Left lung (tissue), 10 donors: ENCODE measurements around the gene BCAS1. TPM values are rescaled to one million over a fixed set of nuclear protein-coding genes. Genes with fewer than 3 reads are reported as not detected.
A peak's percentile ranks its signal among the peaks of the same experiment; 100 is the strongest.

Experiments used
- ATAC-seq: fragments of 200-7000 bp; cut with Tn5 transposase; one replicate; pipeline ENCODE4 v1.9.1; 2020; ENCODE audit warnings: moderate library complexity
- DNase-seq, 4 donors: peaks; one replicate each; pipeline ENCODE4 v3.0.0-alpha.2; 2013 to 2020
- H3K27ac ChIP-seq, 2 donors: fragments of 200-600 bp; sonication (generic) in 1 of 2; one replicate each; pipeline versions ENCODE4 v1.5.0 to v1.8.0; 2020 to 2021
- H3K27me3 ChIP-seq, 2 donors: fragments of 200-600 bp; sonication (generic) in 1 of 2; one replicate each; pipeline versions ENCODE4 v1.5.0 to v1.8.0; 2020 to 2021
- H3K36me3 ChIP-seq, 2 donors: fragments of 200-600 bp; sonication (generic) in 1 of 2; one replicate each; pipeline versions ENCODE4 v1.5.0 to v1.8.0; 2020 to 2021
- H3K4me1 ChIP-seq, 2 donors: fragments of 200-600 bp; one replicate each; pipeline ENCODE4 v1.8.0; 2021
- H3K4me3 ChIP-seq, 2 donors: fragments of 200-600 bp; sonication (generic) in 1 of 2; one replicate each; pipeline versions ENCODE4 v1.5.0 to v1.8.0; 2020 to 2021; ENCODE audit warnings: mild to moderate bottlenecking in 1 of 2
- H3K9me3 ChIP-seq, 2 donors: fragments of 200-600 bp; sonication (generic) in 1 of 2; one replicate each; pipeline versions ENCODE4 v1.5.0 to v1.8.0; 2020 to 2021
- CTCF ChIP-seq, 2 donors: fragments of 200-600 bp; sonication (generic) in 1 of 2; IDR thresholded peaks; one replicate each; pipeline versions ENCODE4 v1.5.0 to v1.8.0; 2021; ENCODE audit warnings: antibody characterized with exemption in 2 of 2
- intact Hi-C, 2 donors: fragments of 100-400 bp; cut with DNase I; formaldehyde crosslinking; loops; one replicate each; pipeline versions ENCODE4 v1.11.2 to v1.14.2; 2022
- polyA plus RNA-seq, 6 donors: library from polyadenylated mRNA; unstranded; fragments of 120-200 nt; gene quantifications; one replicate each; pipeline ENCODE4 v1.2.1, GENCODE V29; 2013; ENCODE audit not compliant: insufficient read length in 6 of 6
- total RNA-seq, 2 donors: library from RNA; stranded (reverse); fragmentation: NEBNext Ultra II Directional; extraction: Animal tissue kit (Norgen Biotek cat#: 25700); gene quantifications; one replicate each; pipeline ENCODE4 v1.2.1, GENCODE V29; 2021
- donor health status: DM: no; HTN: yes; CAD: no.
- donor health status: DM: no; HTN: no; CAD: no.

Gene BCAS1
- total and polyA plus RNA-seq, 8 donors, result 0.44 to 1.6 (median 0.81) TPM

DNA sequence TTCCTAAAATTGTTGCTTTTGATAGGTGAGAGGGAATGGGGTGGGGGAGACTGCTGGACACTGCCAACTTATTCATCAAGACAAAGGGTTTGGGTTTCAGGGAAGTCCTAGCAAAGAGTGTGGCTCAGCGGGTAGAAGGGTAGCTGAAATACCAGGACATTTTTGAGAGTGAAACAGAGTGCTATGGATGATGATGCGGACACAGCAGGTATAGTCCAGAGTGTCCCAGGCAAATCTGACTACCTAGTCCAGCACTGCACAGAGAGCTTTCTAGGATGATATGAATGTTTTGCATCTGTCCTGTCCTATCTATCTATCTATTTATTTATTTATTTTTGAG, 154.3 kb downstream of the BCAS1 start:
- intact Hi-C loops, result no loop called here
- Histone ChIP-seq H3K4me3 (peak overlapping the region; percentile 54), H3K9me3 (no peaks in the 10 kb centered on the region), H3K27me3 (no peaks in the 10 kb centered on the region), H3K4me1 (peaks cover 10 to 41% of the 10 kb centered on the region in 2 donors), H3K36me3 (no peaks in the 10 kb centered on the region), H3K27ac (peak overlapping the region; percentile 68 to 93)
- TF ChIP-seq CTCF (IDR thresholded peaks at IDR 0.05), result no peak
- ATAC-seq, result peak; percentile 18
- no peak for DNase-seq

DNA sequence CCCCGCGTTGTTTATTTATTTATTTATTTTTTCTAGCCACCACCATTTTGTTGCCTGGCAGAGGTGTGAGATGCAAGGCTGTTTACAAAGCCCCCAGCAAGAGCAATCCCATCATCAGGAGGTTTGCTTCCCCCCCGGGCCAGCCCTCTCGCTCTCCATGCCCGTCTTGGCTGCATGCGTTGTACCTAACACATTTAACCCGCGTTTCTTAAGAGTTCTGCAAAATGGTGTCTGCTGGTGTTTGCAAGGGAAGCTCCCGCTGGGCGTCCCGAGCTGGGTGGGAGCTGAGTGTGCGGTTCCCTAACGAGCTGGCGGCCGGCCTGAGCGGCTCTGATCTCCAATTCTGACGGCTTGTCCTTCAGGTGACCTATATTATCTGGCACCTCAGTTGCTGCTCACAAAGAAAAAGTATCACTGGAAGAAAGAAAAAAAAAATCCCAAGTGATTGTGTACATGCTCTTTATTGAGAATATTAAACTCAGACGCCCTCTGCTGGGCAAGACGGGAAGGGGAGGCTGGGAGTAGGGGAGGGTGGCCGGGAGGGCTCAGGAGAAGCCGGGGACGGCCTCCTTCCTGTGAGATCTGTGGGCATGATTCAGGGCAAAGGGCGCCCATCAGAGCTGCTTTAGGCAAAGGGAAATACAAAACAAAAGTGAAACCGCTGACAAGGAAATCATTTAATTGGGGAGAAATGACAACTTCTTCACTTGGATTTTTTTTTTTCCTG, 154.8 kb downstream of the BCAS1 start:
- DNase-seq (peak; percentile 92 to 96 (median 94)), ATAC-seq (peak; percentile 98)
- Histone ChIP-seq H3K4me3 (peak overlapping the region; percentile 54), H3K4me1 (peaks cover 10 to 46% of the 10 kb centered on the region in 2 donors), H3K27ac (peak overlapping the region; percentile 88 to 93), H3K27me3 (no peaks in the 10 kb centered on the region), H3K36me3 (no peaks in the 10 kb centered on the region), H3K9me3 (no peaks in the 10 kb centered on the region)
- intact Hi-C loops, result no loop called here
- peak; percentile 76 to 96 for TF ChIP-seq CTCF (IDR thresholded peaks at IDR 0.05)

DNA sequence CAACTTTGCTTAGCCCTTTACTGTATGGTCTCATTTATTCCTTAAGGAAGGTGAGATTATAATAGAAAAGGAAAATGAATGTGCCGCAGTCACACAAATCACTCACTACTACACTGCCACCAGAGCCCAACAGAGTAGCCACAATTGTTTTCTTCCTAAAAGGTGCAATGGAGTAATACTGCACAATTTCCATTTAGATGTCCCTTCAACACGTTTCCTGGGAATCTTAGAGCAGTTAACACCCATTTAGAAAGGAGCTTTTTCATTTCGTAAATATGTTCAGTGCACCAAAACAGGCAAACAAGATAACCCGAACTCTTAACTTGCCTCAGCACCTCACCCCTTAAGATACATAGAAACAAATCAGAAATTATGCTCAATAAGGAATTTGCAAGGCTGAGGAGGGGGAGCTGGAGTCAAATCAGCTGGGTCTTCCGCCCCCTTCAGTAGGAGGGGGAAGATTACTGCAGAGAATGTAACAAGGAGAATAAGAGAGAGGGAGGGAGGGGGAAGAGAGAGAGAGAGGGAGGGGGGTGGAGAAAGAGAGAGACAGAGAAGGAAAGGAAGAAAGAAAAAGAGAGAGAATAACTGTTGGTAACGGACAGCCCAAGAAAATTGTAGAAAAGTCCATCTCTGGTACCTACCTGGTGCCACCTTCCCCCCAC, 155.5 kb downstream of the BCAS1 start:
- peaks cover 10 to 52% of the 10 kb centered on the region in 2 donors for H3K4me1 ChIP-seq
- H3K27ac ChIP-seq, result peak overlapping the region; percentile 88 to 93
- no peaks in the 10 kb centered on the region for H3K36me3 ChIP-seq
- DNase-seq, result peak in 2 of 4 donors; percentile 63 to 66
- no peaks in the 10 kb centered on the region for H3K27me3 ChIP-seq
- peak overlapping the region; percentile 54 for H3K4me3 ChIP-seq
- peak; percentile 25 for ATAC-seq
- no peak for TF ChIP-seq CTCF (IDR thresholded peaks at IDR 0.05)
- H3K9me3 ChIP-seq, result no peaks in the 10 kb centered on the region
- intact Hi-C loops, result no loop called here

DNA sequence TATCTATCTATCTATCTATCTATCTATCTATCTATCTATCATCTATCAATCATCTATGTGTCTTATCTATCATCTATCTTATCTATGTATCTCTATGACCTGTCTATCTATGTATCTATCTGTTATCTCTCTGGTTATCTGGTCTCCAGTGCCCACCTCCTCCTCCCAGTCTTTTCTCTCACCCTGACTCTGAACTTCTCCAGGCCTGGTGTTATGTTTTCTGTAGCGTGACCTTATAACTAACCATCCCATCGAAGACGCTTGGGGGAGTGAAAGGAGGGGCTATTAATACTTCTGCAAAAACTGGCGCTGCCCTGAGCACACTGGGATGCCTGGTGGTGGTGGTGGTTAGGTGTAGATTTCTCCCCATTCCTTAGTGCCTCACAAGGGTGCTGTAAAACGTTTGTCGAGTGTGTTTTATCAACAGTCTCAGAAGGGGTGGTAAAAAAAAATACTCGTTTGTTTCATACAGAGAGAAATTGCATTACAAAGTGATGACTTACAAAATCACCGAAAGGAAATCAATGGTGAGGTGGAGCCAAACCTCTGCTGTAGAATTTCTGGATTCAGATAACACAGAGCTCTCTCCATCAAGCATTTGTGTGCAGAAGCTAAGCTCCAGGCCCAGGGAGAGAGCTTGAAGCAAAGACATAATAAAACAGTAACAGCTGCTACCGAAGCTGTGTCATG, 156.2 kb downstream of the BCAS1 start:
- intact Hi-C loops, result no loop called here
- Histone ChIP-seq H3K4me1 (peaks cover 10 to 59% of the 10 kb centered on the region in 2 donors), H3K27ac (peak overlapping the region in 1 of 2 donors; percentile 93), H3K9me3 (no peaks in the 10 kb centered on the region), H3K36me3 (no peaks in the 10 kb centered on the region), H3K27me3 (no peaks in the 10 kb centered on the region), H3K4me3 (no peak overlapping the region)
- ATAC-seq (no peak), DNase-seq (no peak)
- no peak for TF ChIP-seq CTCF (IDR thresholded peaks at IDR 0.05)

DNA sequence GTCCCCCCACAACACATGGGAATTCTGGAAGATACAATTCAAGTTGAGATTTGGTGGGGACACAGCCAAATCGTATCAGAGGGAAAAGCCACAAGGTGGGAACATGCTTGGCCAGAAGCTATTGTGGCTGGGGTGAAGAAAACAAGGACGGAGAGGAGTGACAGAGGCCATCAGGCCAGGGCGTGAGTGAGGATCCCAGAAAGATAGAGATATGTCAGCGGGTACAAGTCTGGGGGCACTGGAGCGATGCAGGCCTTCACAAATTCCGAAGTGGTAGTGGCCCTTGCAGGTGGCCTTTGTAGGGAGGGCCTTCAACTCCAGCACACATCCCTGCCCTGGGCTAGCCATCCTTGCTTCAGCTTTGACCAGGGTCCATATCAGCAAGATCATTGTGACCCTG, 159.1 kb downstream of the BCAS1 start:
- no peak for TF ChIP-seq CTCF (IDR thresholded peaks at IDR 0.05)
- Histone ChIP-seq H3K27ac (no peak overlapping the region), H3K27me3 (no peaks in the 10 kb centered on the region), H3K4me1 (peaks cover under 1 to 67% of the 10 kb centered on the region in 2 donors), H3K4me3 (no peak overlapping the region), H3K36me3 (no peaks in the 10 kb centered on the region), H3K9me3 (no peaks in the 10 kb centered on the region)
- intact Hi-C loops, result no loop called here
- DNase-seq (no peak), ATAC-seq (no peak)
